GM18505 (cell line): ENCODE data around the gene RUNX1.

Experiments
- ATAC-seq: cut with Tn5 transposase; IDR thresholded peaks from one replicate; pipeline ENCODE4 v1.9.1; 2021; ENCODE audit not compliant: unreplicated experiment
- POLR2A ChIP-seq: IDR thresholded peaks from 4 replicates; pipeline ENCODE4 v1.6.1; 2011; ENCODE audit warnings: borderline replicate concordance; ENCODE audit not compliant: insufficient read depth, insufficient read length; ENCODE audit errors: extremely low read depth

RUNX1 gene

GRCh38 chr21:34797201-34797525 lies 251.9 kb downstream of the RUNX1 start:
- TF ChIP-seq POLR2A = no peak
- no peak for ATAC-seq

DNA sequence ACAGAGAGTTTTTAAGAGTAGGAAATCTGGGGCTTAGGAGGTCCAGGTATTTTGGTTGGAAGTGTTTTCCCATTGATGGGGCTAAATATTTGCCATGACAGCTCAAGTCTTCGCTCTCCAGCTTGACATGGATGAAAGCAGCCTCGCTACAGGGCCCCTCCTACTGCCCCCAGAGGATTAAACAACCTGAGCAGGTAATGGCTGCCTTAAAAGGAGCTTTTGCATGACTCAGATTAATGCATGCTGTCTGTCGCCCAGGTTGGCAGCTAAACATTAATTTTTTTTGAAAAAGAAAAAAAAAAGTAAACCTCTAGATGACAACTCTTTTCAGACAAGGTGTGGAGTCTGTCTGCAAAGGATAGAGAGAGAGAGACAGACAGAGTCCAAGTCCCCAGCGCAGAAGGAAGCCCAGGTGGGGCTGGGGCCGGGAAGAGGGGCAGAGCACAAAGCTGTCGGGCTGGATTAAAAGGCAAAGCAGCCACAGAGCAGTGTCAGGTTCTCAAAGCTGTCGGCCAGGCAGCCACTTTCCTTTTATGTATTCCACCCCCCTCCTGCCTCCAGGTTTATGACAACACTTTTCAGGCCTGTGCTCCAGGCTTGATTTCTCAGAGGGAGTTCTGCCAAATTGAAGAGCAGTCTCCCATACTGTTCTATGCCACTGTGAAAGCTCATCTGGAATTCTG lies 252.4 kb downstream of the RUNX1 start:
- TF ChIP-seq POLR2A = no peak
- ATAC-seq = no peak

DNA sequence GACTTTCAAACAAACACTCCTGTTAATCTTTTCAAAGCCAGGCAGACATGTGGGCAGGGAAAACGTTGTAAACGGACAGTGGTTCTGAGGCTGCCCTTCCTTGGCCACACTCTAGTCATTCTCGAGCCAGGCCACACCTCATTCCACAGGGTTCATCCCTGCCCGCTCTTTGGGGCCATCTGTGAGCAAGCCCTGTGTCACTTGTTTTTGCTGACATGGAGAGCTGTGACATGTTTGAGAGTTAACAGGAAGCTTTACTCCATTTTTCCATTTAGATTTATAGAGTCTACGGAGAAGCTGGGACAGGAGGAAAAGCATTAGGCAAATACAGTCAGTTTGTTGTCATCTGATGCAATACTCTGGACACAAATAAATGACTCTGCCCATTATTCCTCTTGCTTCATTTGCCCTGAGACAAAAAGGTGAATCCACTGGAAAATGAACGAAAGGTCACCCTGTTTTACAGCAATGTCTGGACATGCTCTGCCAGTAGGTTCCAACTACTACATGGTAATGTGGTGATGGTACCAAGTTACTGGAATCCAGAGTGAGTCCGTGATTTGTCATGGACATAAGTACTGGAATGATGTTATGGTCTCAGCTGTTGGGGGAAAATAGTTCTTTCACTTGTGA lies 253.4 kb downstream of the RUNX1 start:
- TF ChIP-seq POLR2A = no peak
- no peak for ATAC-seq

GRCh38 chr21:34795175-34795547 lies 253.9 kb downstream of the RUNX1 start:
- ATAC-seq = no peak
- no peak for TF ChIP-seq POLR2A

GRCh38 chr21:34794686-34795085 lies 254.4 kb downstream of the RUNX1 start:
- no peak for ATAC-seq
- no peak for TF ChIP-seq POLR2A

- no peak for ATAC-seq
Observed at GRCh38 chr21:34793471-34793870, 255.6 kb downstream of the RUNX1 start.

DNA sequence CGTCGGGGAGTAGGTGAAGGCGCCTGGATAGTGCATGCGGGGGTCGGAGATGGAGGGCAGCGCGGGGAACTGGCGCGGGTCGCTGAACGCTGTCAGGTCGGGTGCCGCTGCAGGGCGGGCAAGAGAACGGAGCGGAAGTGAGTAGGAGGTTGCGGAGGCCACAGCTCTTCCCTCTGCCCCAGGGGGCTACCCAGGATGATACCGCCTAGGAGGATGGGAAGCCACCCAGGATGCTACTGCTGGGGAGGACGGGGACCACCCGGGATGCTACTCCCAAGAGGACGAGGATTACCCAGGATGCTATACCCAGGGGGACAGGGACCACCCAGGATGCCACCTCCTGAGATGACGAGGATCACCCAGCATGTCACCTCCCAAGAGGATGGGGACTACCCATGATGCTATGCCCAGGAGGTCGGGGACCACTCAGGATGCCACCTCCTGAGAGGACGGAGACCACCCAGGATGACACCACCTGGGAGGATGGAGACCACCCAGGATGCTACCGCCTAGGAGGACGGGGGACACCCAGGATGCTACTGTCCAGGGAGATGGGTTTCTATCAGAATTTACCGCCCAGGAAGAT lies 256.5 kb downstream of the RUNX1 start:
- ATAC-seq = no peak
- no peak for TF ChIP-seq POLR2A

More at GRCh38 chr21:34793471-34793870, 255.6 kb downstream of the RUNX1 start:
- no peak for TF ChIP-seq POLR2A

DNA sequence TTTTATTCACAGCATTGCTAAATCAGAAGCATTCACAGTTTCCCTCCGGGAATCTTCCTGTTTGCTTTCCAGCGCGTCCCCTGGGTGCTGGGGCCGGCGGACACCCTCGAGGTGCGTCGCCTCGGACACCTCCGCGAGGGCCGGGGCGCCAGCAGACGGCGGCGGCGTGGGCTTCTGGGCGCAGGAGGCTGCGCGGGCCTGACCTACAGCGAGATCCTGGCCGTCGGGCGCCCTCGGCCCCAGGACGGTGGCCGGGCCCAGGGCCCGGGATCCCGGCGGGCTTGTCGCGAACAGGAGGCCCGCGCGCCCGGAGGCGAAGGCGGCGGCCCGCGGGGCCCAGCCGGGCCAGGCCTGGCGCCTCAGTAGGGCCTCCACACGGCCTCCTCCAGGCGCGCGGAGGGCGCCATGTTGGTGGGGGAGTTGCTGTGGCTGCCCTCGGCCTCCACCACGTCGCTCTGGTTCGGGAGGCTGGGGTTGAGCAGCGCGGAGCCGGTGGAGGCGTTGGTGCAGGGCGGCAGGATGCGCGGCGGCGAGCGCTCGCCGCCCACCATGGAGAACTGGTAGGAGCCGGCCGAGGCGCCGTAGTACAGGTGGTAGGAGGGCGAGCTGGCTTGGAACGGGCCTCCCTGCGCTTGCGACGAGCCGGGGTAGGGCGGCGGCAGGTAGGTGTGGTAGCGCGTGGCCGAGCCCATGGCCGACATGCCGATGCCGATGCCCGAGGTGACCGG lies 257.2 kb downstream of the RUNX1 start:
- ATAC-seq = no peak
- TF ChIP-seq POLR2A = no peak

DNA sequence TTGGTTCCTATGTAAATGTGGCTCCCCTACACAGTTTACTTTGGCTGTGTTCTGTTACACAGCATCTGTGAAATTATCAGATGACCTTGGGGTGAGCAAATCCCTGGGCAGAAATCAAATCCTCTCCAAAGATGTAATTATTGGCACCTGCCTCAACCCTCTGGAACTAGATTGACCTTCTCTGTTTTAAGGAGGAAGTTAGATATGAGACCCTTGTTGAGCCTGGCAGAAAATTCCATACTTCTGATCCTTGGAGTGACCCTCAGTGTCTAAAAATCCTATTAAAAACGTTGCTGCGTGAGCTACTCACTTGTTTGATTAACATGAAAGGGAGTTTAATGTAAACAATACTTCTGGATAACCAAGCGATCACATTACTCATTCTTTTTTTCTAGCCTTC lies 258.3 kb downstream of the RUNX1 start:
- ATAC-seq = no peak
- TF ChIP-seq POLR2A = no peak

DNA sequence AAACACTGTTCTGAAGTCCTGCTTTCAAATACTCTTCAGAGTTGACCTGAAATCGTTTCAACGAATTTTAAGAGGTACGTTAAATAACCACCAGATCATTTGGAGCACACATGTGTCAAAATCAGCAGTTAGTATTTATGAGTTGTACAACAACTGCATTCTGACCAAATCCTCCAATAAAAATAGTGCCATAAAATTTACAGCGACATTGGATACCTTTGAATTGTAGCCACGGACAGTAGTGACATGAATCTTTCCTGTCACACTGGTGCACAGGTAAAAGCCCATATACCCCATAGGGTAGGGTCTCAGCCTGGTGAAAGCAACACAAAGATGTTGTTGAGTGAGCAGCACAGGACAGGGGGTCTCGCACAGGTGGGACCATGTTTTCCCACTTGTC lies 258.8 kb downstream of the RUNX1 start:
- ATAC-seq = no peak
- TF ChIP-seq POLR2A = no peak

- no peak for ATAC-seq
- TF ChIP-seq POLR2A = no peak
Observed at GRCh38 chr21:34788879-34789278, 260.2 kb downstream of the RUNX1 start.

GRCh38 chr21:34783815-34784214 lies 265.3 kb downstream of the RUNX1 start:
- no peak for ATAC-seq
- TF ChIP-seq POLR2A = no peak

DNA sequence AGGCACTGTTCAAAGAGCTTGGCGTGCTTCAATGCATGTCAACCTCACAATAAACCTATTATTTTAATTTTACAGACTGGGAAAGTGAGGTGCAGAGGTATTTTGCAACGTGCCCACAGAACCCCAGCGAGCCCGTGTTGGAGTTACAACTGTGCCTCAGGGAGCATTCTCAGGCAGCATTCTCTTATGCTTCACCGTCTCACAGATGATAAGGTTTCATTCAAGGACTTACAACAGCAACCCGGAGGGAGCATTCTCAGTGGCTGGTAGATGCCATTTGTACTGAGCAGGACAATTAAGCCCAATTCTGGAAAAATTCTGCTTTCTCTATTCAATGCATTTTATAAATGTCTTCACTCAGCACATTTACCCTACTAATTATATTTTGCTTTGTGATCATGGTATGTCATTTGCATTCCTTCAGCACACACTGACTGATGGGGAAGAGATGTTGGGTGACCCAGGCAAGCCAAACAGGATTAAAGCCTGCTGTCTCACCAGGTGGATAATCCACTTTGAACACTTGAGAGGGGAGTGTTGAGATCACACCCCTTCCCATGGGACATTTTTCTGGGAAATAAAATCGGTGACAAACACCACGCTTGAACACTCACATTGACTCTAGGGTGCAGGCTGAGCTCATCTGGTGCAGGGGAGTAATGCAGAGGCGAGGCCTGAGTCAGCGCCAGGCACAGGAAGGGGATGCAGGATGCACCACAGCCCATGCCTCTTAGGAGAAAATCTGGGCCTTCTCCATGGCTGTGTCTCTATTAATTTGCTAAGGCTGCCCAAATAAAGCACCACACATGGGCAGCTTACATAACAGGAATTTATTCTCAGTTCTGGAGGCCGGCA lies 266.4 kb downstream of the RUNX1 start:
- no peak for ATAC-seq
- TF ChIP-seq POLR2A = no peak
